H9 (cell line): ENCODE data around the gene ARHGEF5. TPM values are rescaled to one million over a fixed set of nuclear protein-coding genes. Genes with fewer than 3 reads are reported as not detected.

ENCODE experiments used
- DNase-seq: peaks from one replicate; pipeline ENCODE4 v3.0.0-alpha.2; 2017
- H2AFZ ChIP-seq: one replicate; pipeline ENCODE4 v1.6.1; 2013; ENCODE audit warnings: mild to moderate bottlenecking, low read length, control low read depth, moderate library complexity
- H2AK5ac ChIP-seq: 2 replicates; pipeline ENCODE4 v1.6.1; 2013; ENCODE audit warnings: low read length, control low read depth, mixed read lengths; ENCODE audit not compliant: insufficient read length
- H2BK120ac ChIP-seq: one replicate; pipeline ENCODE4 v1.6.1; 2013; ENCODE audit warnings: low read depth, mild to moderate bottlenecking, low read length, control low read depth, inconsistent platforms; ENCODE audit not compliant: poor library complexity, severe bottlenecking
- H2BK12ac ChIP-seq: 2 replicates; pipeline ENCODE4 v1.6.1; 2013; ENCODE audit warnings: low read length, control low read depth, mixed read lengths, low read depth; ENCODE audit not compliant: insufficient read length
- H2BK15ac ChIP-seq: 2 replicates; pipeline ENCODE4 v1.6.1; 2013; ENCODE audit warnings: low read depth, low read length, control low read depth
- H2BK20ac ChIP-seq: one replicate; pipeline ENCODE4 v1.6.1; 2013; ENCODE audit warnings: low read depth, mild to moderate bottlenecking, low read length, control low read depth, inconsistent platforms; ENCODE audit not compliant: poor library complexity, severe bottlenecking
- H2BK5ac ChIP-seq: 2 replicates; pipeline ENCODE4 v1.6.1; 2013; ENCODE audit warnings: low read length, control low read depth, mixed read lengths; ENCODE audit not compliant: insufficient read length
- H3K14ac ChIP-seq: 2 replicates; pipeline ENCODE4 v1.6.1; 2013; ENCODE audit warnings: low read length, control low read depth; ENCODE audit not compliant: insufficient read depth
- H3K18ac ChIP-seq: 2 replicates; pipeline ENCODE4 v1.6.1; 2013; ENCODE audit warnings: low read depth, mild to moderate bottlenecking, mixed read lengths, low read length, control low read depth; ENCODE audit not compliant: insufficient read length
- H3K23ac ChIP-seq: 2 replicates; pipeline ENCODE4 v1.6.1; 2013; ENCODE audit warnings: low read length, control low read depth, mixed read lengths, low read depth; ENCODE audit not compliant: insufficient read length
- H3K23me2 ChIP-seq: 2 replicates; pipeline ENCODE4 v1.6.1; 2013; ENCODE audit warnings: low read depth, mild to moderate bottlenecking, mixed read lengths, low read length, control low read depth; ENCODE audit not compliant: insufficient read length, poor library complexity, severe bottlenecking
- H3K27ac ChIP-seq: 2 replicates; pipeline ENCODE4 v1.5.1; 2013; ENCODE audit warnings: low read length, control low read depth, mixed read lengths, low read depth; ENCODE audit not compliant: insufficient read length
- H3K27me3 ChIP-seq: 2 replicates; pipeline ENCODE4 v1.6.1; 2013; ENCODE audit warnings: low read length, control low read depth, inconsistent platforms; ENCODE audit not compliant: insufficient read depth
- H3K4ac ChIP-seq: 2 replicates; pipeline ENCODE4 v1.6.1; 2013; ENCODE audit warnings: low read depth, mild to moderate bottlenecking, control low read depth, inconsistent platforms, low read length, moderate library complexity
- H3K4me1 ChIP-seq: 2 replicates; pipeline ENCODE4 v1.6.1; 2013; ENCODE audit warnings: low read length, control low read depth, inconsistent platforms; ENCODE audit not compliant: insufficient read depth
- H3K4me2 ChIP-seq: 2 replicates; pipeline ENCODE4 v1.6.1; 2013; ENCODE audit warnings: low read length, control low read depth, mixed read lengths; ENCODE audit not compliant: insufficient read length, insufficient read depth
- H3K56ac ChIP-seq: 2 replicates; pipeline ENCODE4 v1.6.1; 2013; ENCODE audit warnings: low read depth, mild to moderate bottlenecking, mixed read lengths, low read length, control low read depth; ENCODE audit not compliant: insufficient read length
- H3K79me1 ChIP-seq: 2 replicates; pipeline ENCODE4 v1.6.1; 2013; ENCODE audit warnings: low read depth, mild to moderate bottlenecking, moderate library complexity, low read length, control low read depth, inconsistent platforms; ENCODE audit not compliant: insufficient read depth, poor library complexity, severe bottlenecking
- H3K79me2 ChIP-seq: 2 replicates; pipeline ENCODE4 v1.6.1; 2013; ENCODE audit warnings: low read length, control low read depth, inconsistent platforms; ENCODE audit not compliant: insufficient read depth
- H3K9ac ChIP-seq: 2 replicates; pipeline ENCODE4 v1.6.1; 2013; ENCODE audit warnings: low read length, control low read depth, mixed read lengths; ENCODE audit not compliant: insufficient read length; ENCODE audit errors: extremely low read depth
- H3K9me3 ChIP-seq: one replicate; pipeline ENCODE4 v1.6.1; 2013; ENCODE audit warnings: low read depth, low read length, inconsistent platforms; ENCODE audit not compliant: control insufficient read depth
- H3T11ph ChIP-seq: one replicate; pipeline ENCODE4 v1.6.1; 2013; ENCODE audit warnings: mild to moderate bottlenecking, low read length, control low read depth, inconsistent platforms
- H4K20me1 ChIP-seq: one replicate; pipeline ENCODE4 v1.6.1; 2013; ENCODE audit not compliant: control insufficient read depth, insufficient read length, insufficient read depth
- H4K5ac ChIP-seq: 2 replicates; pipeline ENCODE4 v1.6.1; 2013; ENCODE audit warnings: low read depth, mild to moderate bottlenecking, mixed read lengths, low read length, control low read depth; ENCODE audit not compliant: insufficient read length
- H4K8ac ChIP-seq: replicated peaks from 2 replicates; pipeline ENCODE4 v1.6.1; 2013; ENCODE audit warnings: low read length, control low read depth, mixed read lengths, low read depth; ENCODE audit not compliant: insufficient read length
- H4K91ac ChIP-seq: 2 replicates; pipeline ENCODE4 v1.6.1; 2013; ENCODE audit warnings: low read depth, mild to moderate bottlenecking, moderate library complexity, mixed read lengths, low read length, control low read depth; ENCODE audit not compliant: insufficient read length
- H3K27ac Mint-ChIP-seq, 3 experiments: 2 replicates in 2 of 3; 3 replicates in 1 of 3; pipeline ENCODE4 v1.8.0; 2020 to 2021; ENCODE audit warnings: mixed read lengths in 3 of 3, mild to moderate bottlenecking in 1 of 3, moderate library complexity in 1 of 3
- H3K27me3 Mint-ChIP-seq: 2 replicates; pipeline ENCODE4 v1.8.0; 2021; ENCODE audit warnings: low read depth, mild to moderate bottlenecking, moderate library complexity, mixed read lengths
- H3K36me3 Mint-ChIP-seq, 3 experiments: 2 replicates in 2 of 3; 3 replicates in 1 of 3; pipeline ENCODE4 v1.8.0; 2020 to 2021; ENCODE audit warnings: low read depth in 3 of 3, mixed read lengths in 3 of 3; ENCODE audit not compliant: insufficient read depth in 1 of 3
- H3K4me1 Mint-ChIP-seq, 2 experiments: 2 replicates each; pipeline ENCODE4 v1.8.0; 2020; ENCODE audit warnings: mixed read lengths in 2 of 2
- H3K4me3 Mint-ChIP-seq, 2 experiments: 2 replicates in 1 of 2; 3 replicates in 1 of 2; pipeline ENCODE4 v1.8.0; 2020 to 2021; ENCODE audit warnings: mild to moderate bottlenecking in 2 of 2, mixed read lengths in 2 of 2, moderate library complexity in 1 of 2
- H3K9me3 Mint-ChIP-seq, 2 experiments: 2 replicates in 1 of 2; 3 replicates in 1 of 2; pipeline ENCODE4 v1.8.0; 2020; ENCODE audit warnings: mild to moderate bottlenecking in 2 of 2, mixed read lengths in 2 of 2, moderate library complexity in 1 of 2
- CTCF ChIP-seq: fragments of 200-600 bp; sonication (generic); conservative IDR thresholded peaks from 3 replicates; pipeline ENCODE4 v1.8.0; 2021; ENCODE audit warnings: antibody characterized with exemption, mild to moderate bottlenecking
- WGBS: extraction: QIAGEN DNeasy Blood & Tissue Kit; methylation state at CpG from one replicate; pipeline ENCODE4 v1.1.7; 2013; ENCODE audit warnings: missing lambda C conversion rate, low lambda C conversion rate, mixed read lengths; ENCODE audit not compliant: insufficient read length; ENCODE audit errors: extremely low coverage; 5-methylcytosine and 5-hydroxymethylcytosine counted together
- total RNA-seq: library from RNA; stranded (reverse); gene quantifications from 2 replicates; pipeline ENCODE4 v1.2.1, GENCODE V29; 2021

ARHGEF5 gene
- total RNA-seq, 1 experiment from 2014 or later, result 33.9 TPM

- no peak overlapping the region for H4K5ac ChIP-seq
- no peak overlapping the region for H2BK12ac ChIP-seq
- no peak overlapping the region for H2BK5ac ChIP-seq
- Mint-ChIP-seq H3K27ac (no peak overlapping the region), H3K9me3 (no peaks in the 10 kb centered on the region), H3K4me1 (peaks cover 12% of the 10 kb centered on the region in 2 experiments), H3K4me3 (no peak overlapping the region), H3K27me3 (peaks cover 1% of the 10 kb centered on the region; the same call in 1 of the 2 replicates), H3K36me3 (no peaks in the 10 kb centered on the region)
- no peak for TF ChIP-seq CTCF
- H4K20me1 ChIP-seq, result no peaks in the 10 kb centered on the region
- H2BK20ac ChIP-seq, result no peak overlapping the region
- H3K27me3 ChIP-seq, result no peaks in the 10 kb centered on the region
- H2BK120ac ChIP-seq, result no peak overlapping the region
- no peak overlapping the region for H2AFZ ChIP-seq
- H3K56ac ChIP-seq, result no peak overlapping the region
- H3K4me2 ChIP-seq, result no peak overlapping the region
- H3K79me1 ChIP-seq, result no peaks in the 10 kb centered on the region
- no peak overlapping the region for H2AK5ac ChIP-seq
- no peak overlapping the region for H4K8ac ChIP-seq
- no peaks in the 10 kb centered on the region for H3K9me3 ChIP-seq
- no peak overlapping the region for H3K27ac ChIP-seq
- H3K18ac ChIP-seq, result no peak overlapping the region
- no peak overlapping the region for H3K4ac ChIP-seq
- H4K91ac ChIP-seq, result no peak overlapping the region
- DNase-seq, result no peak
- no CpG with 5 or more reads among the region's 4 CpGs for WGBS
- no peak overlapping the region for H3K14ac ChIP-seq
- no peaks in the 10 kb centered on the region for H3K4me1 ChIP-seq
- H3K23ac ChIP-seq, result no peak overlapping the region
- H3K9ac ChIP-seq, result no peak overlapping the region
- no peak overlapping the region for H2BK15ac ChIP-seq
- H3K23me2 ChIP-seq, result no peaks in the 10 kb centered on the region
- H3T11ph ChIP-seq, result no peak overlapping the region
- no peaks in the 10 kb centered on the region for H3K79me2 ChIP-seq
These were observed 49.7 kb downstream of the ARHGEF5 start for GRCh38 chr7:144404946-144405345.
